HS-5 (cell line): ENCODE measurements around the gene IKZF1.

ENCODE experiments used
- DNase-seq: peaks from one replicate; pipeline ENCODE4 v3.0.0-alpha.2; 2012; ENCODE audit warnings: low read depth

IKZF1 gene

DNA sequence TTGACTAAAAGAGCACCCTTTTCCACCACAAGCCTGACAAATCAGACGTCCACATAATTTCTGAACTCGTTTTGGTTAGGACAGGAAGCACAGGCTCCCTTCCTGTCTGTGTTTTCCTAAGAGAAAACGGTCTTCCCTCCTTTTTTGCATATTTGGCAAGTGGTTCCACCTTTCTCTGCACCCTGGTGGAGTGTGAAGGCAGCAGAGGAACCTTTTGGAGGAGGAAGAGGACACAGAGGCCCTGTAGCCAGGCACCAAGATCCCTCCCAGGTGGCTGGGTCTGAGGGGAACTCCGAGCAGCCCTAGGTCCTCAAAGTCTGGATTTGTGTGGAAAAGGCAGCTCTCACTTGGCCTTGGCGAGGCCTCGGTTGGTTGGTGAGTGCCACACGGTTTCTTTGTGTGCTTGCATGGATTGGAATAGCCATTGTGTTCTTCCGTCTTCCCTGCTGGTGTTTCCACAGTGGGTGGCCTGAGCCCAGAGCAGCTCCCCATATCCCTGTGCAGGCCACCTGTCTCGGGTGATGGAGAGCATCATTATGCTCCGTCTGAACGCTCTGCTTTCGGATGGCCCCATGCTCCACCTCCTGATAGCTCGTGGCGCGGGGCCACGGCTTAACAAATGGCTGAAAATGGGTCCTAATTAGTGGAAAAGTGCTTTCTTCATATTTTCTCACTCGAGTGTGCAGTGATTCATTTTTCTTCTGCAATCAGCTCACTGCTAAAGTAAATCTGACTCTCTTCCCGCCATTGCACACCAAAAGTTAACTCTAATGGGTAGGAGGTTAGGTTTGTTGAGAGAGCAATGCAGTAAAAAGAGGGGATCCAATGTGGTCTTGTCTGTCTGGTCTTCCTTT lies 4.2 kb downstream of the IKZF1 start:
- no peak for DNase-seq

DNA sequence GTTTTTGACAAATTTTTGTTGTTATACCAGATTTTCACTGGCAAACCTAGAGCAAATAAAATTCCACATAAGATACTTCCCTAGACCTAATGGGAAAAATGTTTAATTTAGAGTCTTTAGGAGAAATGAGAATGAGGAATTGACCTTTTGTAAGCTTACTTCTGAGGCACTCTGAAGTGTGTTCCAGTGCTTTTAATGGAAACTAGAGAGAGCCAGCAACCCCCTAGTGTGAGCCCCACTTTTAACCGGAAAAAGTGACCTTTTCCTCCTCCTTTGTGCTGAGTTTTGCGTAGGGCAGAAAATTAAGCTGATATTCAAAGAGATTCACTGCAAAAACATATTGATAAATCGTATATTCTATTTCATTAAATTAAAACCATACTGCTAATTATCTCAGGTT lies 5.2 kb downstream of the IKZF1 start:
- no peak for DNase-seq

DNA sequence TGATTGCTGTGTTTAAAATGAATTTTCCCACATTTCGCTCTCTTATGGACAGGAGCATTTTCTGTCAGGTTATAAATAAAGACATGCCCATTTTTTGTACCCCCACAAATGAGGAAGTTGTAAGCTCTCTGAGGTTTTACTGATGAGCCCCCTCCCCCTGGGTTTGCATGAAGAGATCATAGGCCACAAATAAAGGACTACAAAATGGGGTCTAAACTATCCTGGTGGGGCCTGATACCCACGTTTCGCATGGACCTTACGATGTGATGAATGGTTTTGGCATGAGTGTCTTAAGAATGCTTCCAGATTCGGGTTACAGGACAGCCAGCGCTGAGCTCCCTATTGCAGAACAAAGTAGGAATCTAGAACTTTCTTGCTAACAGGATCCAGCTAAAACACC lies 5.8 kb downstream of the IKZF1 start:
- DNase-seq: no peak

DNA sequence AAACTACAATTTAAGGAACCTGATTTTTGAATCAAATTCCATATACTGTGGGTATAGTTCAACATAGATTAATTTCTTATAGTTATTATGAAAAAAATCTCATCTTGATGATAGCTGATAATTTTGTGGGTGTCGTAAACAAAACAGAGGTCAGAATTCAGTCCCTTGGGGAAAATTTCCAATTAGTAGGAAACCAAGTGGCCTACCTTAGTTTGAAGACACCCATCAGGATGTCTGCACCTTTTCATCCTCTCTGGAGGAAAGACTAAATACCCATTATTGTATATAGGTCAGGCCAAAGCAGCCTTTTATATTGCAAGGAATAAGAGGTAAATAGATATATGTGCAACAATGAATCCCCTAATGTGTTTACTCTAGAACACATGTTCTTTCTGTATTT lies 6.4 kb downstream of the IKZF1 start:
- no peak for DNase-seq

DNA sequence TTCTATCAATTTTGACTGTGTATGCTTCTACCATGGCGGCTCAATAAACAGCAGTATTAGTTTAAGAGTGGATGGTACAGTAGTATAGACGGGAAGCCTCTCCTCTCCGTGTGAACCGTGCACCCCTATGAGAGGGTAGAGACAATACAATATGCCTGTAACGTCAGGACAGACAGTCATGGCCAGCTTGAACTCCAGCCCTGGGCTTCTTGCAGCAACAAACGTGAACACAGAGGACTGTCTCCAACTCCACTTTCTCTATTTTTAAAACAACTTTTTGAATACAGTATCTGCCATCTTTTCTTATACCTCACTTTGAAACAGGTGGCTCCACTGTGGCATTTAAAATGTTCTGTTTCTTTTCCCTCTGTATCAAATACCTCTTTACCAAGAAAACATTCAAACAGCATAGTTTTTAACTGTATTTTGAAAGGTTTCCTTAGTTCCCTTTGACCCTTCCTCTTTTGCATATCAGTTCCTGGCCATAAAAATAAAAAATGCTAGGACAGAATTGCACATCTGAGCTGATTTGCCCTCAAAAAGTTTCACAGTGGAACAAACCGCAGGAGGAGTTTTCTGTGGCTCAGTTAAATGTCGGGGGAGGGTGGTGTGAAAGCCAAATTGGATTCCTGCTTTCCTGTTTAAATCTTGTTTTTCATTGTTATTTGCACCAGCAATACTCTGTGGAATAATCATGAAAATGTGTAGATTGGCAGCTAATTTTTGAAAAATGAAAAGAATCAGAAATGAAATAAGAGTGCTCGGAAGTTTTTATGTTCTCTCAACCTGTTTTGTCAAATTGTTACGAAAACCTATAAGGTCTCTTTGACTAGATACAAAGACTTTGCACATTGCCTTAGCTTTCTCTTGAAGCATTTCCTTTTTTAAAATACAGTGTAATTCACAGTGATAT lies 8.0 kb downstream of the IKZF1 start:
- DNase-seq: no peak

DNA sequence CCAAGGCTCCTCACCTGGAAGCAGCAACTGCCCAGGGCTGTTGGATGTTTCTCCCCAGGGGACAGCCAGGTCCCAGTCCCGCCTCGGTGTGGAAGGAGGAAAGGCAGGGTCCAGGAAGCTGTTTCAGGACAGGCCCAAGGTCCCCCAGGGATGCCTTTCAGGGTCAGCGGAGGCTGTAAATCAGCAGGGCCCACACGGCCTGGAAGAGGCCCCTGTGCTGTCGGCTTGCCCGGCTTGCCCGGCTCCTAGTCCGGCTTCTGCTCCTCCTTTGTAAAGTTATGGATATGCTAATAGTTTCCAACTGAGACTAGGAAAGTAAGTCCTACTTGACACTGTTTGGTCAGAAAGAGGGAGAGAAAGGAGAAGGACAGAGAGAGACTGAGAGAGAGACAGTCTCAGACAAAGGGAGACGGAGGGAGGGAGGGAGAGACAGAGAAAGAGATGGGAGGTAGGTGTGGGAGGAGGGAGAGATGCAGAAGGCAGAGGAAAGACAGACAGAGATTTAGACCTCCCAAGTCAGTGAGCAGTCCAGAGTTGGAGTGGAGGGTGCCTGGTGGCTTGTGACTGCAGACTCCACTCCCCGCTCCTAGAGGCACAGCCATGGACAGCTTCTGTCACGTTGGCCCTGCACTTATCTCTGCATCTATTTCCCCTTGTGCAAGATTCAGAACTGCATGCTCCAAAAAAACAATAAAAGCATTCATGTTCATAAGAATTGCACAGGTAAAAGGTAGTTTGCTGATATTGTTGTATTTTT lies 10.5 kb downstream of the IKZF1 start:
- DNase-seq: no peak

DNA sequence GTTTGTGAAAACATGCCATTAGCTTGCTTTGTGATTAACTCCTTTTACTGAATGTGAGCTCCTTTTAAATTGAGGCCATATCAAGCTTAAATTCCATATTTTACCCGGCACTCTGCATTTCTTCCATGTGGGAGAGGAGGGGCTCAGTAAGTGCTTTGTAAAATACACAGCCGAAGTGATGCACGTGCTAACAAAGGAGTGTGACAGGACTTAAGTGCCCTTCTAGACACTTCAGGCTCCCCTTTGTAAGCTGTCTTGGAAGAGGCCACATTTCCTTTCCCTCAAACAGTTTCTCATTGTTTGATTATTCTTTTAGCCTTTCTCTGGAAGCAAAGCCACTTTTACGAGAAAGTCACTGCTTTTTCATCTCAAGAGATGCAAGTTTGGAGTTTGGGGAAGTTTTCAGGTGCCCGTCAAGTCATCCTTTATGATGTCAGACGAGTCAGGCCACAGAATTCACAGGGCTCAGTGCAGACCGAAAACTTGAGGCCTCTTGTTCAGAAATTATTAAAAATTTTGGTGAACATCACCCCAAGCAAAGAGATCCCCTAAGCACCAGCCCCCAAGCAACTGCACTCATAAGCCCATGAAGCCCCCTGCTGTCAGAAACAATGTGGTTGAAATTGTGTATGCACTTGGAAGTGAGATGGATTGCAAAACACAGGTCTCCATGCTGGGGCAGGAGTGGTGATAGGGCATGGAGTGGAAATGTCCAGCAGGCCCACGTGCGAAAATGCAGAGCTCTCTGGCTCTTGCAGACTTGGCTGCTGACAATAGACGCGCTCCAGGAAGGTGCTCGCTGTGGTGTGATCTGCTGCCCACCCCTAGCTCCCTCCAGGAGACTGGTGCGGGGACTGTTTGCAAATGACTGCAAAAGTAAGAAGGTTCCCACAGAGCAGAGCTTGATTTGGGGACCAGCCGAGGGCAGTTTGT lies 11.5 kb downstream of the IKZF1 start:
- no peak for DNase-seq

DNA sequence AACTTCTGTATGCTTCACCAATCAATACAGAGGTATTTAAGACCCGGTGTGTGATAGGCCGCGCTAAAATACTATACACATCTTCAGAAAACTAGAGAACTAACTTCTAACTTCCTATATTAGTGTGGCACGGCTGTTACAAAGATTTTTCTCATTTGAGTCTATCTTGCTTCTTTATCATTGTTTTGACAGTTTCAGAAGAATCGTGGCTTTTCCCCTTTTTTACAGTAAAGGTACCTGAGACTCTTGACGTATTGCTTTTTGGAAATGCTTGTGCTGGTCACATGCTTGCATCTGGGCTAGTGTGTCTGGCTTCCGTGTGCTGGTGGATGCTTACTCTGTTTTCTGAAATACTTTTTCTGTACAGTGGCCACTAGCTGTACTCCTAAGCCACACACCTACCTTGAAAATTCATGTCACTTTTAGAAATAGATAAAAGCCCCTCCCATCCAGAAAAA lies 12.7 kb downstream of the IKZF1 start:
- DNase-seq: no peak

DNA sequence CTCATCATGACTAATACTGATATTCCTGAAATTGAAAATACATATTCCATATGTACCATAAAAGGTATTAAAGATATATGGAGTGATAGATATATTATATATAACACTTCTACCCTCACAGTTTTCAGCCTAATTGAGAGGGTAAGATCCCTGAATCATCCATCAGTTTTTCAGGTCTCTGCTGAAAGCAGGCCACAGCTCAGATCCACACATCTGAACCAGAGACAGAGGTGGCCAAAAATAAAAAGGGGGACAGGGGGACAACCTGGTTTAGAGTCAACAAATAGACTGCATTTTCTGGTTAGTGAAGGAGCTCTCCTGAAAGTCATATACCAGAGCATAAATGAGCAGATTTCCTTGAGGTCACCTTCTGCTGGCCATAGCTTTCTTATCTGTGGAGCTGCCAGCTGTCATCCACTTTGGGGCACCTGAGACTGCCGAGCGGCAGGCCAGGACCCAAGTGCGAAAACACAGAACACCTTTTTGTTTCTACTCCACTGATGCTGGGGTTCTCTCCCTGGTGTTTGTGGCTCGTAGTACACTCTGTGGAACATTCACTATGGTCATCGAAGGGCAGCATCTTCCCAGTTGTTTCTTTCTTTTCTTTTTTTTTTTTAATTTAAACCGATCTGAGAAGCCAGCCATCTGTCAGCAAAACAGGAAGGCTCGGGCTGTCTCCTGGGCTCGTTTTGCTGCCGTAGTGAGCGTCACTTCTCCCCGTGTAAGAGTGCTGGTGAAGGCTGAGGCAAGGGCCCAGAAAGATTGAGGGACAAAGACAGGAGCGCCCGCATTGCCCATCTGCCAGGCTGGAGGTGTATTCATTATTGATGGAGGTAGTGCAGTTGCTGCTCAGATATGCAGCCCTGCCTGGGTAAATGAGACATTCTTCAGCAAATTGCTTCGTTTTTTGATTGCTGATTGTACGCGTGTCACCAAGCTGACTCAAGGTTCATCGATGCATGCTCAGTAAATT lies 13.5 kb downstream of the IKZF1 start:
- no peak for DNase-seq

DNA sequence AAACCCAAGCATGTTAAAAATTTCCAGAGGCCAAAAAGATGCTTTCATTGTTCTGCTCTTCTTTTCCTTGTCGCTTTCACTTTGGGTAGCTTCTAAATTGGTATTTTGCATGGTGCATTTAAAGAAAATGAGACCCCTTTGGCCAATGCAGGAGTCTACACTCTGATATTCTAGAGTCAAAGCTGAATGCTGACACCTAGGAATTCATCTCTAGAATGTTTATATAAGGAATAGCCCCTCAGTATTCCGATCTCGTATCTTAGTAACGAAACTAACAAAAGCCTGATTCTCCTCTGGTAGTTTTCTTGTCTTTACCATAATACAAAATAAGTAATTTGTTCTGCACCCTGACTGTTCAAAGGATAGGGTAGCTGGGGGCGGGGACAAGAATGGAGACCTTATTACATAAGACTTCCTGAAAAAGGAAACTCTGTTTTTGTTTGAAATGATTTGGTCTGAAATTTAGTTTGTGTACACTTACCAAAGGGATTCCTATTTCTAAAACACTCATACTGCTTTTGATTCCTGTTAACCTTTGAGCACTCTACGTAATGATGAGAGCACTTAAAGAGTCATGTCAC lies 17.1 kb downstream of the IKZF1 start:
- DNase-seq: no peak

DNA sequence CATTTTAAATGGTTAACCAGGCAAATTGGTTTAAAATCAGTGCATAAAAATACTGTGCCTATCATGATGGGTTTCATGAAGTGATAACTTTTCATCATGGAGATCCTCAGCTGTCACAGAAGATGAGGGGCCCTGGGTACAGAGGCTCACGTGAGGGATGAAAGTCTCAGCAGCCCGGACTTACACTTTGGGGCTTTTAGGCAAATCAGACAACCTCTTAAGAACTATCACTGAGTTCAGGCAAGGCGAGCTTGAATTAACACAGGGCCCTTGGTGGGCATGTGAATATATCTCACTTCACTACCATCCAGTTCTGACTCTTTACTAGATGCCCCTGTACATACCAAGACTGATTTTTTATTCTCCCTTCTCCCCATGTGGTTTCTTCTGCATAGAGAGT lies 19.6 kb downstream of the IKZF1 start:
- no peak for DNase-seq

DNA sequence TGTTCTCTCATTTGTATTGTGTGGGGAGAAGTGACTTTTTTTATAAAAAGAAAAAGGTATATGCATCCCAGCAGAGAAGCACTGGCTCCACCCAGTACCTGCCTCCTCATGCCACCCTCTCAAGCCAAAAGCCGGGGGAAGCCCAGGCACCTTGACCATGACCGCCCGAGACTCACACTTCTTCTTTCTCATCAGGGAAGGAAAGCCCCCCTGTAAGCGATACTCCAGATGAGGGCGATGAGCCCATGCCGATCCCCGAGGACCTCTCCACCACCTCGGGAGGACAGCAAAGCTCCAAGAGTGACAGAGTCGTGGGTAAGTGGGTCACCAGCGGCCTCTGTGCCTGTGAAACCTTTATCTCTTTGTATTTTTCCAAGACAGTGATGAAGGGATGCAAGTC lies 22.9 kb downstream of the IKZF1 start:
- no peak for DNase-seq

DNA sequence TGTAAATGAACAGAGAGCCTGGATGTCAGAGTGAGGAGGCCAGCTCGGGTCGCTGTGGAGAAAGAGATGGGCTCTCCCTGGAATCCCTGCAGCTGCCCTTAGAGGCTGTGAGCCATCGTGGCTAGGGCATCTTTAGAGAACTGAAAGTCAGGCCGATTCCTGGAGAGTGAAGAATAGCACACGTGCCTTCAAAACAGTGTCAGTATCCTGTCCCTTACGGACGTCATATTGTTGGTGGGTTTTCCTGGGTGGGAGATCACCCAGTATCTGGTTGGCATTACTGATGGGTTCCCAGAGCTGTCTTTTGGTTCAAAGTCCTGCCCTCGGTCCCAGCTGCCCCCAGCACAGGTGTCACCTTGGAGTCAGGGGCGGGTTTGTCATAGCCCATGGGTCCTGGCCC lies 25.3 kb downstream of the IKZF1 start:
- DNase-seq: no peak

DNA sequence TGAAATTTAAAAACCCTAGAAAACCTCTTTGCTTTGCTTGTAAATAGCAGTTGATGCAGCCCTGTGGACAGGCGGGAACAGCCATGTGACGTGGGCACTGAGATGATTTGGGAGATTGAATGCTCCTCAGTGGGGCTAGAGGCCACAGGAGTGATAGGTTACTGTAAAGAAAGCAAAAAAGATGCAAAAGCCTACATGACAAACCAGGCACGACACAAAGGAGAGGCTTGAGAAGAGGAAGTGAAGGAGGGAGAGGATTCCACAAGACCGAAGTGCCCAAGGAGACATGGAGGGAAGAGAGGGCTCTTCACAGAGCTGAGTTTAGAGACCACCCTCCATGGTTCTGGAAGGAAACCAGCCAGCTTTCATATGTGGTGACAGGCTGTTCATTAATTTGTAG lies 25.7 kb downstream of the IKZF1 start:
- no peak for DNase-seq

DNA sequence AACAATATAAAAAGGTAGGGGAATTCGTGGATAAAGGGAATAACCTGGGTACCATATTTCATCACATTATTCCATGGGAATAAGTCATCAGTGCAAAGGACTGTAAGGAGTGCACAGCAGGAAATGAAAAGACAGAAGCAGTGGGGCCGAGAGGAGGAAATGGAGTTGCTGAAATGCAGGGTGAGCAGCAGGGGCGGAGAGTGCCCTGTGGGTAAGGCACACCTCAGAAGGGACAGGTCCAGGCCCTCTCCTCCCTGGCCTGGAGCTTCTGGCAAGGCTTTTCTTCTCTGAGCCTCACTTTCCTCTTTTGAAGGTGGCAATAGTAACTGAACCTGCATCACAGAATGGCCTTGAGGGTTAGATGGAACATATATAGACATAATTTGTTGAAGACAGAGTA lies 26.2 kb downstream of the IKZF1 start:
- no peak for DNase-seq

DNA sequence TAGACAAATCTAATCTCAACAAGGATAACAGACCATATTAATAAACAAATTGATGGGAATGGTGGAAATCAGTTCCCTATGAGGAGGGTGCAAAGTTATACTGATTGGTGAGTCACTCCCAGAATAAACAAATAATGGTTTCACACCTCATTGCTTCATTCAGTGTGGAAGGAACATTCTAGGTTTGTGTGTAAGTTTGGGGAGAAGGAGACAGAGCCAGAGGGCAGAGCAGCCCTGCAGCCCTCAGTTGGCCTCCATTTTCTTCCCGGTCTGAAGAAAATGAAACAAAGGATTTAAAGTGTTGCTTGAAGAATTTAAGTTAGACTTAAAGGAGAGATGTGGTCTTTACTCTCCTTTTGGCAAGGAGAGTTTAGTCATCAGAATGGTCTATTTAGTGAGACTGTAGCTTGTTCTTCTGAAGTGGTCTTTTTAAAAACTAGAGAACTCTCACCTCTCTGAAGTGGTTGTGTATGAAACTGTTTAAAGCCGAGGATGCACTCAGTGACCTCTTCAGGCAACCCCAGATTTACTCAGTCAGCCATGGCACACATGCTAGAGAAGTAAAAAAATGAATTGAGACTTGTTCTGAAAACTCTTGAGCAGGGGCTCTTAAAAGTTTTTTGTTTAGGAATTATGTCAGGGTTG lies 27.2 kb downstream of the IKZF1 start:
- no peak for DNase-seq

DNA sequence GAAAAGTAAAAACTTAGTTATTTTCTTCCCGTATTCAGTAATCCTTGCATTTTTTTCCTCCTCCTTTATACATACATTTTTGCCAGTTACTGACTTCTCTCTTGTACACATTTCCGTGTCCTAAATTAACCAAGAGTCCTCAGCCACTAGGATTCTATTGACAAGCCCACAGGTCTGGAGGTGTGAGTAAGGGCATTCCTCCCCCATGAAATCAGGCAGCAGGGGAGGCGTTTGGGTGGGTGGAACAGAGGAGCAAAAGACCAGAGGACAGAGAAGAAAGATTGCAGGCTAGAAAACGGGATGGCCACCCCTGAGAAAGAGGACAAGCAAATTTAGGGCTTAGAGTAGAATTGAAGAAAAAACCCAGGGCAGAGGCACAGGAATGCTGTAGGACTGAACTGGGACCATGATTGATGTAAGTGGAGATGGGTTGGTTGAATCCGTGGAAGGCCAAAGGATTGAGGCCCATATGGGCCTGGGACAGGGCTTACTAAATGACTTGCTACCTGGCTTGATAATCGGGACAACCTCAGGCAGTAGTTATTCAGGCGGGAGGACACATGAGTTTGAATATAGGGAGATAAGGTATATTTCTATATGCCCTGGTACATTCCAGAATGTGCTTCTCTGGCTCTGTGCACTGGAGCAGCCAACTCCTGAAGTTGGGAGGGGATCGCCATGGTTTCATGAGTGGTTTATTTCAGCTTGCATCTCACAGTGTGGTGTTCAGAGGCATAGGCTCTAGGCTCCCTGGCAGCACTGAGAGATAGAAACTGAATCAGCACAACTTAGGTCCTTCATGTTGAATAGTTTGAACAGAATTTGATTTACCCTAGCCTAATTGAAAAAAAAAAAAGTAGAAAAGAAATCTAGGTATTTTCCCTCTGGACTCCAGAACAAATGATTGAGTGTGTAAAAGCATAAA lies 28.0 kb downstream of the IKZF1 start:
- DNase-seq: no peak

DNA sequence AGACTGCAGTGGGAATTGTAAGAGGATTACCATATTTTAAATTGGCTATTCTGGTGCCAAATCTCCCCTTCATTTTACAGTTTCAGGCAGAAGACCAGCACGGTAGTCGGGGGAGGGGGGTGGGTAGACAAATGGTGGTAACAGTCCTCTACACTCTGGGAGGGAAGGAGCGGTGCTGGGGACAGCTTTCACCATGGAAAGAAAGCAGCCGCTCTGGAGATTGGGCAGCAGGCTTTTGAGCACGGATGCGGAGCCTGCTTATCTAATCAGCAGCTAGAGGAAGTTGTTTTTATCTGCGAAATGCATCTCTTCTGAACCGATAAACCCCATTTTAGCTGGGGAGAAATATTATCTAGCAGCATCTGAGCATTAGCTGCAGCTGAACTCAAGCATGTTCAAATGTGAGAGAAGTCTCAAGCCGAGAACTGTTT lies 28.7 kb downstream of the IKZF1 start:
- DNase-seq: no peak
